ENCODE results near the gene TNNI2.
A peak's percentile ranks its signal among the peaks of the same experiment; 100 is the strongest.
"Not testable (repeated sequence)": the region's sequence is repeated elsewhere in the genome, so short reads cannot be mapped to it uniquely, and the experiment has no call there.

Gene TNNI2

GRCh38 chr11:1807264-1807995, 31.4 kb upstream of the TNNI2 start:
- H3K27me3 ChIP-seq: no peaks in the 10 kb centered on the region
- no peak overlapping the region for H3K4me2 ChIP-seq
- no peaks in the 10 kb centered on the region for H3K36me3 ChIP-seq
- no peak overlapping the region for H3K4me3 ChIP-seq
- no peaks in the 10 kb centered on the region for H4K20me1 ChIP-seq
- H3K27ac ChIP-seq: no peak overlapping the region
- H3K9me3 ChIP-seq: peaks cover 20% of the 10 kb centered on the region
- TF ChIP-seq Cebpa-rat (IDR thresholded peaks at IDR 0.05): no peak
- no peak overlapping the region for H3K9ac ChIP-seq
- peaks cover 9% of the 10 kb centered on the region; the same call in 1 of the 2 replicates for H3K4me1 ChIP-seq

- Histone ChIP-seq H3K4me1 (peaks cover 9% of the 10 kb centered on the region; the same call in 1 of the 2 replicates), H4K20me1 (no peaks in the 10 kb centered on the region), H3K36me3 (no peaks in the 10 kb centered on the region), H3K9me3 (peaks cover 25% of the 10 kb centered on the region), H3K27ac (no peak overlapping the region), H3K9ac (no peak overlapping the region), H3K4me3 (no peak overlapping the region), H3K4me2 (0 out of 2 replicates have a peak overlapping the region, but pooled peaks have one; percentile 12), H3K27me3 (no peaks in the 10 kb centered on the region)
- no peak for TF ChIP-seq Cebpa-rat (IDR thresholded peaks at IDR 0.05)
Measured at GRCh38 chr11:1810761-1811160, 28.0 kb upstream of the TNNI2 start.

GRCh38 chr11:1812274-1812673, 26.5 kb upstream of the TNNI2 start:
- peaks cover 9% of the 10 kb centered on the region; the same call in 1 of the 2 replicates for H3K4me1 ChIP-seq
- no peaks in the 10 kb centered on the region for H3K36me3 ChIP-seq
- no peak overlapping the region for H3K4me3 ChIP-seq
- H3K27ac ChIP-seq: no peak overlapping the region
- H3K9ac ChIP-seq: no peak overlapping the region
- no peak for TF ChIP-seq Cebpa-rat (IDR thresholded peaks at IDR 0.05)
- H3K27me3 ChIP-seq: no peaks in the 10 kb centered on the region
- H3K4me2 ChIP-seq: no peak overlapping the region
- no peaks in the 10 kb centered on the region for H4K20me1 ChIP-seq
- peaks cover 25% of the 10 kb centered on the region for H3K9me3 ChIP-seq

DNA sequence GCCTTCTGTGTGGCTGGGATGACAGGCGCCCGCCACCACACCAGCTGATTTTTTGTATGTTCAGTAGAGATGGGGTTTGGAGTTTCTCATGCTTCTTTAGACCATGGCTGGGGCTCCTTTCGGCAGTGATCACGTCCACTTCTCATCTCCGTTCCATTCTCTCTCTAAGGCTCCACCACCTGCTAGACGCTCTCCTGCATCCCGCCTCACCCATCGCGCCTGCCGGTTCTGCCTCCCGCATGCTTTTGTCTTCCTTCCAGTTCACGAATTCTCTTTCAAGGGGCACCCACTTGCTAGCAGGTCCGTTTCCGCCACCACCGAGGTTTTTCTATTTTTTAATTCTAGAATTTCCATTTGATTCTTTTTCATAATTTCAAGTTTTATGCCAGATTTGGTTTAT, 26.0 kb upstream of the TNNI2 start:
- Histone ChIP-seq H4K20me1 (no peaks in the 10 kb centered on the region), H3K36me3 (no peaks in the 10 kb centered on the region), H3K4me3 (no peak overlapping the region), H3K4me1 (peaks cover 9% of the 10 kb centered on the region; the same call in 1 of the 2 replicates), H3K9ac (no peak overlapping the region), H3K9me3 (peaks cover 27% of the 10 kb centered on the region), H3K27me3 (no peaks in the 10 kb centered on the region), H3K27ac (no peak overlapping the region), H3K4me2 (no peak overlapping the region)
- TF ChIP-seq Cebpa-rat (IDR thresholded peaks at IDR 0.05): no peak

- H3K36me3 ChIP-seq, H3K4me2 ChIP-seq, H3K27ac ChIP-seq, H4K20me1 ChIP-seq, H3K27me3 ChIP-seq, H3K9ac ChIP-seq, H3K4me3 ChIP-seq, H3K4me1 ChIP-seq: not testable (repeated sequence)
- peaks cover 31% of the 10 kb centered on the region for H3K9me3 ChIP-seq
Measured at GRCh38 chr11:1813356-1813755, 25.4 kb upstream of the TNNI2 start.

- no peak overlapping the region for H3K4me2 ChIP-seq
- no peak for TF ChIP-seq Cebpa-rat (IDR thresholded peaks at IDR 0.05)
- H3K4me1 ChIP-seq: peaks cover 9% of the 10 kb centered on the region; the same call in 1 of the 2 replicates
- H4K20me1 ChIP-seq: no peaks in the 10 kb centered on the region
- H3K4me3 ChIP-seq: no peak overlapping the region
- no peak overlapping the region for H3K9ac ChIP-seq
- H3K27ac ChIP-seq: no peak overlapping the region
- H3K27me3 ChIP-seq: no peaks in the 10 kb centered on the region
- no peaks in the 10 kb centered on the region for H3K36me3 ChIP-seq
- peaks cover 34% of the 10 kb centered on the region for H3K9me3 ChIP-seq
Measured at GRCh38 chr11:1814691-1815090, 24.1 kb upstream of the TNNI2 start.

GRCh38 chr11:1815311-1815710, 23.5 kb upstream of the TNNI2 start:
- Histone ChIP-seq H3K27ac (no peak overlapping the region), H3K4me1 (peaks cover 9% of the 10 kb centered on the region; the same call in 1 of the 2 replicates), H3K36me3 (no peaks in the 10 kb centered on the region), H3K4me3 (no peak overlapping the region), H3K27me3 (no peaks in the 10 kb centered on the region), H3K9me3 (peaks cover 32% of the 10 kb centered on the region), H3K9ac (no peak overlapping the region), H4K20me1 (no peaks in the 10 kb centered on the region), H3K4me2 (no peak overlapping the region)
- no peak for TF ChIP-seq Cebpa-rat (IDR thresholded peaks at IDR 0.05)

DNA sequence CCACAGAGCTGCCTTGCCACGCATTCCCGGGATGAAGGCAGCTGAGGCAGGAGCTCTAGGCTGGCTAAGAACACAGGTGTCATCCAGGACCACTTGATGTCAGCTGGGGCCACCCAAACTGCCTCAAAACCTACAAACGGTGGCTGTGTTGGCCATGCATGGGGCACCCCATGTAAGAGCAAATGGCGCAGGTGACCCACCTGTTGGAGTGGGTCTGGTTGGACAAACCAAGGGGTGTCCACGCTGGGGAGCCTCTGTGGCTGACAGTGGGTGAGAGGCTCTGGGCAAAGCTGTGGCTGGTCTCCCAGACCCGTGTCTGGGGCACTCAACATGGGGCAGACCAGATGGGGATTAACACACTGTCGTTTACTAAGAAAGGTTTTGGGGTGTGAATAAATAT, 23.0 kb upstream of the TNNI2 start:
- peaks cover 6% of the 10 kb centered on the region; the same call in 1 of the 2 replicates for H3K4me1 ChIP-seq
- no peaks in the 10 kb centered on the region for H3K27me3 ChIP-seq
- no peaks in the 10 kb centered on the region for H4K20me1 ChIP-seq
- H3K9ac ChIP-seq: no peak overlapping the region
- no peaks in the 10 kb centered on the region for H3K36me3 ChIP-seq
- no peak overlapping the region for H3K4me2 ChIP-seq
- H3K9me3 ChIP-seq: peaks cover 32% of the 10 kb centered on the region
- H3K27ac ChIP-seq: no peak overlapping the region
- H3K4me3 ChIP-seq: no peak overlapping the region
- TF ChIP-seq Cebpa-rat (IDR thresholded peaks at IDR 0.05): no peak

DNA sequence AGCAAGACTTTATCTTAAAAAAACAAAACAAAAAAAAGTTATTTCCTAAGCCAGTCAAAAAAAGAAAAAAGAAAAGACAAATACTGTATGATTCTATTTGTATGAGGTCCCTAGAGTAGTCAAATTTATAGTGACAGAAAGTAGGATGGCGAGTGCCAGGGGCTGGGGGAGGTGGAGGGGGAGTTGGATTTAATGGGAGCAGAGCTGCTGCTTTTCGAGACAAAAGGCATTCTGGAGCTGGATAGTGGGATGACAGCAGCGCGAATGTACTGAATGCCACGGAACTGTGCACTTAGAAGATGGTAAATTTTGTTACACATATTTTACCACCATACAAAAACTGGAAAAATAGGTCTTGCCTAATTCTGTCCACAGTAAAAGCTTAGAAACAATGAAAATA, 21.8 kb upstream of the TNNI2 start:
- Histone ChIP-seq H3K4me3 (no peak overlapping the region), H3K4me2 (no peak overlapping the region), H3K27ac (no peak overlapping the region), H3K9me3 (peaks cover 29% of the 10 kb centered on the region), H3K4me1 (no peaks in the 10 kb centered on the region), H3K27me3 (no peaks in the 10 kb centered on the region), H3K36me3 (no peaks in the 10 kb centered on the region), H3K9ac (no peak overlapping the region), H4K20me1 (no peaks in the 10 kb centered on the region)
- TF ChIP-seq Cebpa-rat (IDR thresholded peaks at IDR 0.05): no peak

DNA sequence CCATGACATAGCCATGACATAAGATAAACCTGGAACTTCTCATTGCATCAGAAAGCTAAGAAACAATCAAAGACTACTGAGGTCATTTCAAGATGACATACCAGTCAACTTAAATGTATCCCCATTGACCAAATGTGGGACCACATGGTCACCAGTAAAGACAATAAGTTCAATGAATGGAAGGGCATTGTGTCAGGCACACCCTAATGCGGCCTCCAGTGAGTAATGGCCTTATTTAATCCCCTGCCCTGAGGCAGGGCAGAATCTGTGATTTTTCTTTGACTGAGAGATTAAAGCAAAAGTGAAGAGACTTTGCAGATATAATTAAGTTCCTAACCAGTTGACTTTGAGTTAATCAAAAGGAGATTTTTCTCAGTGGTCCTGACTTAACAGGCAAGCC, 21.3 kb upstream of the TNNI2 start:
- no peak overlapping the region for H3K9ac ChIP-seq
- H3K27me3 ChIP-seq: no peaks in the 10 kb centered on the region
- peaks cover 24% of the 10 kb centered on the region for H3K9me3 ChIP-seq
- no peaks in the 10 kb centered on the region for H3K4me1 ChIP-seq
- no peaks in the 10 kb centered on the region for H4K20me1 ChIP-seq
- no peak overlapping the region for H3K4me2 ChIP-seq
- H3K36me3 ChIP-seq: no peaks in the 10 kb centered on the region
- no peak overlapping the region for H3K4me3 ChIP-seq
- no peak overlapping the region for H3K27ac ChIP-seq
- TF ChIP-seq Cebpa-rat (IDR thresholded peaks at IDR 0.05): no peak

Data from BLaER1 (cell line).